Choroid plexus epithelial cell (primary cell): ENCODE results near the gene FAM50B.
A peak's percentile ranks its signal among the peaks of the same experiment; 100 is the strongest.

Experiments
- DNase-seq: peaks from one replicate; pipeline ENCODE4 v3.0.0-alpha.2; 2010; ENCODE audit warnings: low read depth
- H3K4me3 ChIP-seq: 2 replicates; pipeline ENCODE4 v1.5.1; 2011; ENCODE audit warnings: low read depth, mild to moderate bottlenecking, control low read depth, low read length, moderate library complexity
- CTCF ChIP-seq: conservative IDR thresholded peaks from 2 replicates; pipeline ENCODE4 v1.5.1; 2011; ENCODE audit warnings: low read depth, mild to moderate bottlenecking, control low read depth, inconsistent platforms, low read length, moderate library complexity

The FAM50B gene

GRCh38 chr6:3811191-3811590 lies 38.0 kb upstream of the FAM50B start:
- no peak for TF ChIP-seq CTCF
- no peak overlapping the region for H3K4me3 ChIP-seq
- no peak for DNase-seq

GRCh38 chr6:3812596-3812995 lies 36.6 kb upstream of the FAM50B start:
- H3K4me3 ChIP-seq: no peak overlapping the region
- no peak for DNase-seq
- no peak for TF ChIP-seq CTCF

GRCh38 chr6:3813150-3813780 lies 35.9 kb upstream of the FAM50B start:
- no peak for TF ChIP-seq CTCF
- H3K4me3 ChIP-seq: no peak overlapping the region
- peak; percentile 52 for DNase-seq

GRCh38 chr6:3813918-3814317 lies 35.3 kb upstream of the FAM50B start:
- no peak for TF ChIP-seq CTCF
- no peak overlapping the region for H3K4me3 ChIP-seq
- DNase-seq: no peak

- no peak for TF ChIP-seq CTCF
- DNase-seq: no peak
- H3K4me3 ChIP-seq: no peak overlapping the region
Observed at GRCh38 chr6:3814539-3814938, 34.6 kb upstream of the FAM50B start.

GRCh38 chr6:3816251-3816650 lies 32.9 kb upstream of the FAM50B start:
- DNase-seq: no peak
- TF ChIP-seq CTCF: no peak
- H3K4me3 ChIP-seq: no peak overlapping the region
